DND-41 (cell line): ENCODE measurements around the gene TBL1XR1.

Experiments used
- ATAC-seq: fragments of 200-7000 bp; cut with Tn5 transposase; 3 replicates; pipeline ENCODE4 v1.9.1; 2021; ENCODE audit warnings: low read depth; ENCODE audit not compliant: insufficient read depth
- DNase-seq: peaks from one replicate; pipeline ENCODE4 v3.0.0-alpha.2; 2020
- H2AFZ ChIP-seq: 2 replicates; pipeline ENCODE4 v1.6.0; 2012; ENCODE audit warnings: low read depth, low read length
- H3K27ac ChIP-seq: 2 replicates; pipeline ENCODE4 v1.5.1; 2012; ENCODE audit warnings: low read length, inconsistent platforms
- H3K27me3 ChIP-seq: fragments of 200-600 bp; sonication (generic); 2 replicates; pipeline ENCODE4 v1.6.0; 2012; ENCODE audit warnings: low read length, mild to moderate bottlenecking, inconsistent platforms; ENCODE audit not compliant: insufficient read depth, poor library complexity
- H3K36me3 ChIP-seq: 2 replicates; pipeline ENCODE4 v1.5.1; 2012; ENCODE audit warnings: low read length, inconsistent platforms; ENCODE audit not compliant: insufficient read depth
- H3K4me1 ChIP-seq: 2 replicates; pipeline ENCODE4 v1.5.1; 2012; ENCODE audit warnings: mild to moderate bottlenecking, low read length; ENCODE audit not compliant: insufficient read depth
- H3K4me2 ChIP-seq: 2 replicates; pipeline ENCODE4 v1.6.0; 2012; ENCODE audit warnings: mild to moderate bottlenecking, moderate library complexity, low read length, inconsistent platforms; ENCODE audit not compliant: insufficient read depth
- H3K4me3 ChIP-seq, 2 experiments: fragments of 200-600 bp in 1 of 2; shearing (Covaris generic) in 1 of 2; 2 replicates each; pipeline ENCODE4 v1.5.1; 2012 to 2016; ENCODE audit warnings: inconsistent platforms in 2 of 2, low read length in 2 of 2, mild to moderate bottlenecking in 2 of 2, low read depth in 1 of 2, moderate library complexity in 1 of 2
- H3K79me2 ChIP-seq: 2 replicates; pipeline ENCODE4 v1.6.0; 2012; ENCODE audit warnings: low read length, inconsistent platforms; ENCODE audit not compliant: insufficient read depth
- H3K9ac ChIP-seq: 2 replicates; pipeline ENCODE4 v1.6.0; 2012; ENCODE audit warnings: low read depth, mild to moderate bottlenecking, inconsistent platforms, low read length, moderate library complexity
- H3K9me3 ChIP-seq: 2 replicates; pipeline ENCODE4 v1.5.1; 2012; ENCODE audit warnings: low read length, moderate library complexity, mild to moderate bottlenecking, inconsistent platforms; ENCODE audit not compliant: insufficient read depth, severe bottlenecking
- H4K20me1 ChIP-seq: 2 replicates; pipeline ENCODE4 v1.6.0; 2012; ENCODE audit warnings: low read length; ENCODE audit not compliant: insufficient read depth
- CTCF ChIP-seq: IDR thresholded peaks from 2 replicates; pipeline ENCODE4 v1.5.1; 2012; ENCODE audit warnings: borderline replicate concordance, low read length, moderate library complexity, mild to moderate bottlenecking; ENCODE audit not compliant: poor library complexity, severe bottlenecking; ENCODE audit errors: extremely low read depth
- EZH2 ChIP-seq: IDR thresholded peaks from 3 replicates; pipeline ENCODE4 v1.6.1; 2012; ENCODE audit warnings: borderline replicate concordance, low read depth, mild to moderate bottlenecking, moderate library complexity, low read length, inconsistent platforms; ENCODE audit not compliant: severe bottlenecking

The TBL1XR1 gene

GRCh38 chr3:177208781-177209180 lies 11.5 kb upstream of the TBL1XR1 start:
- Histone ChIP-seq H3K36me3 (no peaks in the 10 kb centered on the region), H4K20me1 (no peaks in the 10 kb centered on the region), H3K27ac (no peak overlapping the region), H3K4me3 (no peak overlapping the region), H3K9ac (no peak overlapping the region), H3K27me3 (no peaks in the 10 kb centered on the region), H3K4me2 (no peak overlapping the region), H3K79me2 (no peaks in the 10 kb centered on the region), H3K4me1 (no peaks in the 10 kb centered on the region), H3K9me3 (no peaks in the 10 kb centered on the region), H2AFZ (no peak overlapping the region; the same call in 1 of the 2 replicates)
- no peak for DNase-seq
- no peak for ATAC-seq
- TF ChIP-seq CTCF, result no peak
- TF ChIP-seq EZH2, result no peak

GRCh38 chr3:177208223-177208622 lies 10.9 kb upstream of the TBL1XR1 start:
- no peaks in the 10 kb centered on the region for H3K79me2 ChIP-seq
- H3K9ac ChIP-seq, result no peak overlapping the region
- H3K36me3 ChIP-seq, result no peaks in the 10 kb centered on the region
- ATAC-seq (no peak), DNase-seq (no peak)
- no peak overlapping the region for H2AFZ ChIP-seq
- no peaks in the 10 kb centered on the region for H3K27me3 ChIP-seq
- no peaks in the 10 kb centered on the region for H4K20me1 ChIP-seq
- no peaks in the 10 kb centered on the region for H3K9me3 ChIP-seq
- no peak overlapping the region for H3K4me3 ChIP-seq
- H3K4me1 ChIP-seq, result no peaks in the 10 kb centered on the region
- no peak overlapping the region for H3K27ac ChIP-seq
- H3K4me2 ChIP-seq, result no peak overlapping the region
- TF ChIP-seq CTCF (no peak), EZH2 (no peak)

- no peaks in the 10 kb centered on the region for H3K9me3 ChIP-seq
These were observed 9.7 kb upstream of the TBL1XR1 start for GRCh38 chr3:177206936-177207335.

More at GRCh38 chr3:177206936-177207335, 9.7 kb upstream of the TBL1XR1 start:
- DNase-seq, result no peak
- H3K4me3 ChIP-seq, result no peak overlapping the region
- peaks cover 12% of the 10 kb centered on the region for H3K4me1 ChIP-seq
- H2AFZ ChIP-seq, result no peak overlapping the region
- TF ChIP-seq CTCF, result no peak
- TF ChIP-seq EZH2, result no peak
- no peak overlapping the region for H3K4me2 ChIP-seq
- H3K27ac ChIP-seq, result no peak overlapping the region
- ATAC-seq, result no peak
- no peaks in the 10 kb centered on the region for H3K79me2 ChIP-seq
- H3K9ac ChIP-seq, result no peak overlapping the region
- H3K27me3 ChIP-seq, result no peaks in the 10 kb centered on the region
- no peaks in the 10 kb centered on the region for H3K36me3 ChIP-seq
- no peaks in the 10 kb centered on the region for H4K20me1 ChIP-seq
